GM18868 (cell line): Measurements from ENCODE around the gene TCF4.

Source experiments
- ATAC-seq: cut with Tn5 transposase; IDR thresholded peaks from one replicate; pipeline ENCODE4 v1.9.1; 2021; ENCODE audit warnings: mild to moderate bottlenecking, moderate library complexity; ENCODE audit not compliant: unreplicated experiment

TCF4 gene

GRCh38 chr18:55547705-55548056, 40.3 kb downstream of the TCF4 start:
- ATAC-seq = no peak

GRCh38 chr18:55546851-55547704, 40.9 kb downstream of the TCF4 start:
- no peak for ATAC-seq

DNA sequence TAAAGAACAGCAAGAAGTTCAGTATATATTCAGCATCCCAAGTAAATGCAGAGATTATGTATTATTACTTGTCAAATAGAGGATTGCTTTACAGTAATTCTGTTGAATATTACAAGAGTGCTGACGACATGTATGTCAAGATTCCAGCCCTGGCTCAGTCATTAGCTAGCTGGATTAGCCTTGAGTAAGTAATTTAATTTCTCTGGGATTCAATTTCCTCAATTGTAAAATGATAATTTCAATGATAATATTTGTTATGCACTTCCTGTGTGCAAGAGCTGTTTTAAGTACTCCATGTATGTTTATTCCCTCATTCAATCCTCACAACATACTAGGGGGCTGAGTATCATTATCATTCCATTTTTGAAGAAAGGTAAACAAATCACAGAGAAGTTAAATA, 44.0 kb downstream of the TCF4 start:
- ATAC-seq = no peak

GRCh38 chr18:55543130-55543704, 44.8 kb downstream of the TCF4 start:
- ATAC-seq = no peak

- no peak for ATAC-seq
Observed at GRCh38 chr18:55541571-55541970, 46.4 kb downstream of the TCF4 start.

GRCh38 chr18:55539240-55539639, 48.8 kb downstream of the TCF4 start:
- ATAC-seq = no peak

GRCh38 chr18:55534996-55535395, 53.0 kb downstream of the TCF4 start:
- no peak for ATAC-seq

DNA sequence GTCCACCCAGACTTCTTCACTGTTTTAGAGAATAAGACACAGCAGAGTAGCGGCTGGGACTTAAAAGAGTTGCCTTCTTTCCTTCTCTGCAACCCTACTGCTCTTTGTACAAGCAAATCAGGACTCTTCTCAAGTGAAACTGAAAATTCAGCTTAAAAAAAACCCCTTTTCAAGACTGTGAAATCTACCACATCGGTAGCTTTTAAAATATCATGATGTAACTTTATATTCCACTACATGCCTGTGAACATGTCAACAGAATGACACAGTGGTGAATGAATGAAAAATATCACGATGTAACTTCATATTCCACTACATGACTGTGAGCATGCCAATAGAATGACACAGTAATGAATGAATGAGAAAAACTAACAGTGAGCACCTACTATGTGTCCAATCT, 53.4 kb downstream of the TCF4 start:
- ATAC-seq = peak; percentile 80

DNA sequence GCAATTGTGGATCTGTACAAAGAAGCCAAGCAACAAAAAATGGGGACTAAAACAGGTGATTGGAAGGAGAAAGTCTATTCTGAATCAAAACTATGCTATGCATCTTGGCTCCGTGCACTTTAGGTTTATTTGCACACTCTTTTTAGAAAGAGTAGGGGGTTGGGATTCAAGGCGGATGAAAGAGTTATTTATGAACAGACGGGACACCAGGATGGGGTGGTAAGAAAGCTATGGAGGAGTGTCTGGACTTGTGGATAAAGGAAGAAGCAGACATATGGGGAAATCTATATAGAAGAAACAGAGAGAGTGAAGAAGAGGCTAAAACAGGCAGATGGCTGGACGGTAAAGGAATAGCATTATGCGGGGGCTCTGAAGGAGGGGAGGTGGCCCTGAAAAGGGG, 57.8 kb downstream of the TCF4 start:
- ATAC-seq = no peak

GRCh38 chr18:55529581-55529980, 58.4 kb downstream of the TCF4 start:
- ATAC-seq = no peak

GRCh38 chr18:55525845-55526244, 62.1 kb downstream of the TCF4 start:
- no peak for ATAC-seq

- no peak for ATAC-seq
Observed at GRCh38 chr18:55524353-55525073, 63.5 kb downstream of the TCF4 start.

- no peak for ATAC-seq
Observed at GRCh38 chr18:55523001-55523400, 65.0 kb downstream of the TCF4 start.

GRCh38 chr18:55522011-55522410, 66.0 kb downstream of the TCF4 start:
- peak; percentile 81 for ATAC-seq

- ATAC-seq = no peak
Observed at GRCh38 chr18:55517055-55517454, 70.9 kb downstream of the TCF4 start.

DNA sequence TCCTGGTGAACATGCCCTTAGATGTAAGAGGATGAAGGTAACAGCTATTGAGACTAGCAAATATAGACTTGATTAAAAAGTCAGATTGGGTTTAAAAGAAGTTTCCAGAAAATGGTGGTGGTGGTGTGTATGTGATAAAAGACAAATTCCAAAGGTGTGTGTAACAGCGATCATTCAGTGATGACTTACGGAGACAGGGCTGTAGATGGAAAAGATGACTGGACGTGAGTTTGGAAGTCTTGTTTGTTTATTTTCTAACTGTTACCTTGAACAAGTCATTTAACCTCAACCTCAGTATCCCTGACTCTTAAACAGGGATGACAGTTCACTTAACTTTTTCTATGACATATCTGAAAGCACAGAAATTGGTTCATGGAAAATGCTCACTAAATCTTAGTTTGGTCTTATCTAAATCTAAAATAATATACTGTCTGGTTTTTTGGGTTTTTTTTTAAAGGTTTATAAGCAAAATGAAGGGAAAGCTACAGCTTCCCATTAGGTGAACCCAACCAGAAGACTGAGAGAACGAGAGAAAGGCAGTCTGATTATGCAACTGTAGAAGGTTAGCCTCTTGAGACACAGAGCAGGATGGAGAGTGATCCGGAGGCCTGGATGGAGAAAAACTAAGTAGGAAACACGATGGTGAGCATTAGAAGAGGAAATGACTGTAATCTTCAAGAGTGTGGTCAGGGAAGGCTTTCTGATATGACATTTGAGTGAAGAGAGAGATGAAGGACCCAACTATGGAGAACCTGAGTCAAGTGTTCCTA, 71.9 kb downstream of the TCF4 start:
- ATAC-seq = no peak

GRCh38 chr18:55515214-55515613, 72.8 kb downstream of the TCF4 start:
- no peak for ATAC-seq

- ATAC-seq = no peak
Observed at GRCh38 chr18:55513161-55513560, 74.8 kb downstream of the TCF4 start.

DNA sequence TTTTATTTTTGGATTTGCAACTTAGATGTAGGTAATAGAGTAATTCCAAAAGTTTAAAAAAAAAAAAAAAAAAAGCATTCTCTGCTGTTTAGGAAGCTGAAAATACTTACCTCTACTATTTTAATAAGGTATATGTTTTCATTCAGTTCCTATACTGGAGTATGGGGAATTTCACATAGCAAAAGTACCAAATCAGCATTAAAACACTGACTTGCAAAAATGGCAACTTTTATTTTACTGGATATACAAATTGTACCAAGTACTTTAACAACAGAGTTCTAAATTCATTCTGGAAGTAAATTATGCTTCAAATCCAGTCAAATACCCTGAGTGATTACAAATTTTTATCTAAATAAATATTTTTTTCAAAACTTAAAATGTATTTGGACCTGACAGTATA, 76.7 kb downstream of the TCF4 start:
- ATAC-seq = no peak

DNA sequence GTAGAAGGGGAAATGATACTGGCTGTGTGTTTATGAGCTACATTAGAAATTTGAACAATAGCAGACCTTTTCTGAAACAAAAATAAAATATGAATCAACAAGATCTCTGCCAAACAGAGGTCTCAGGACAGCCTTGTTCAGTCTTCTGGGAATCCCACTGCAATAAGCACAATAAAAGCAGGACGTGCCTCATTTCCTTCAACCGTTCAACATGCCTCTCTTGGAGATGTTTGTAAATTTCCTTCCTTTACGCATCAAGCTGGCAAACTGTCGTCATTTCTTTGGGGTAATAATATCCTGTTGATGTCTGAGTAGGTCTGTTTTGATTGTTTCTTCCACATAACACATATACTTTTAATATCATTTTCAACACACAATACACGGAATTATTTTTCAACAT, 77.2 kb downstream of the TCF4 start:
- ATAC-seq = peak; percentile 11

- peak; percentile 96 for ATAC-seq
Observed at GRCh38 chr18:55509631-55510324, 78.2 kb downstream of the TCF4 start.
